ENCODE measurements around the gene CCNI2.

GRCh38 chr5:132754947-132755346, 7.7 kb downstream of the CCNI2 start:
- TF ChIP-seq POLR2A (IDR thresholded peaks at IDR 0.05) (no peak), CTCF (IDR thresholded peaks at IDR 0.05) (no peak)

Measured in esophagus squamous epithelium (tissue), 4 donors.